HCT116 (cell line): ENCODE data around the gene SCN2B. TPM values are rescaled to one million over a fixed set of nuclear protein-coding genes. Genes with fewer than 3 reads are reported as not detected.

Experiments
- CBX3 ChIP-seq: IDR thresholded peaks from 2 replicates; pipeline ENCODE4 v1.6.1; 2012; ENCODE audit warnings: low read depth
- CEBPB ChIP-seq: IDR thresholded peaks from 2 replicates; pipeline ENCODE4 v1.6.1; 2012; ENCODE audit warnings: low read depth
- ELF1 ChIP-seq: IDR thresholded peaks from 2 replicates; pipeline ENCODE4 v1.6.1; 2012; ENCODE audit warnings: low read depth, borderline replicate concordance
- EZH2 ChIP-seq: fragments of 200-600 bp; sonication (generic); IDR thresholded peaks from 2 replicates; pipeline ENCODE4 v1.6.1; 2017; ENCODE audit warnings: antibody characterized with exemption, mixed run types
- POLR2A ChIP-seq: IDR thresholded peaks from 2 replicates; pipeline ENCODE4 v1.7.0; 2011; ENCODE audit warnings: borderline replicate concordance; ENCODE audit not compliant: insufficient read depth, insufficient read length; ENCODE audit errors: extremely low read depth
- POLR2AphosphoS5 ChIP-seq: IDR thresholded peaks from 2 replicates; pipeline ENCODE4 v1.6.1; 2011; ENCODE audit warnings: mild to moderate bottlenecking, low read depth, low read length, moderate library complexity
- RAD21 ChIP-seq: IDR thresholded peaks from 2 replicates; pipeline ENCODE4 v1.6.1; 2012; ENCODE audit warnings: low read depth, mild to moderate bottlenecking
- total RNA-seq: library from RNA; stranded (reverse); gene quantifications from one replicate; pipeline ENCODE4 v1.2.1, GENCODE V29; 2021; ENCODE audit not compliant: unreplicated experiment
- TF ChIP-seq, protein P1 (sequence below): IDR thresholded peaks from 2 replicates; pipeline ENCODE4 v1.6.1; 2012; ENCODE audit warnings: low read depth
- TF ChIP-seq, protein P2 (sequence below), 3 experiments: fragments of 200-600 bp in 1 of 3; sonication (generic) in 1 of 3; IDR thresholded peaks in 2 of 3; conservative IDR thresholded peaks in 1 of 3; 2 replicates each; pipeline ENCODE4 v1.5.1; 2012 to 2017; ENCODE audit warnings: low read depth in 2 of 3, low read length in 2 of 3, antibody characterized with exemption in 1 of 3, borderline replicate concordance in 1 of 3, control low read depth in 1 of 3, mild to moderate bottlenecking in 1 of 3, mixed read lengths in 1 of 3, mixed run types in 1 of 3, moderate library complexity in 1 of 3; ENCODE audit not compliant: insufficient read depth in 1 of 3

Gene SCN2B
- total RNA-seq, 1 experiment from 2014 or later, result not detected

DNA sequence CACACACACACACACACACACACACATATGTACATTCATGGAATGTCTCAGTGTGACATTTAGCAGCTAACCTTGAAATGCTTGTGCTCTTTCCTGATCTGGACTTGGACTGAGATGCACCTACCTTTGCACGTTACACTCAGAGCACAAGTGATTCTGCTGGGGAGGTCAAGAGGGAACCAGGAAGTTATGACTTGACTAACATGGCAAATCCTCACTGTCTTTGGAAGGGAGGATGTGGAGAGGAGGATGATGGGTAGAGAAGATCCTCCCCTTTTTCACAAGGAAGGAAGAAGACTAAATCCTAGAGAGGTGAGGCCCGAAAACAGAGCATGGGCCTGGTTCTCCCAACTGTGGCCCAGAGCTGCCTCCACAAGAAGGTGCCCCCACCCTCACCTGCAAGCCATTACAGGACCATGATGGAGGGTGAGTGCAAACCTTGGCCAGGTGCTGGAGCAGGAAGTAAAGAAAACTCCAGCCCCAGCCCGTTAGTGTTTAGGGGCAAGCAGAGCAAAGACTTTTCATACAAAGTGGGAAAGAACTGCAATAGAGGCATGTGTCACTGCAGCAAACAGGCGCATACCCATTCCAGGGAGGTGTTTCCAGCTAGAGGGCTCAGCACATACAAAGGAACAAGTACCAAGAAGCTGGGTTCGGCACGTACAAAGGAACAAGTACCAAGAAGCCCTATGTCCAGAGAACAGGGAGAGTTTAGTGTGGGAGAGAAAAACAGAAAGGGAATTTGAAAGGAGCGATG is 50.2 kb downstream of the SCN2B start (continued):
- TF ChIP-seq, protein P1, sequence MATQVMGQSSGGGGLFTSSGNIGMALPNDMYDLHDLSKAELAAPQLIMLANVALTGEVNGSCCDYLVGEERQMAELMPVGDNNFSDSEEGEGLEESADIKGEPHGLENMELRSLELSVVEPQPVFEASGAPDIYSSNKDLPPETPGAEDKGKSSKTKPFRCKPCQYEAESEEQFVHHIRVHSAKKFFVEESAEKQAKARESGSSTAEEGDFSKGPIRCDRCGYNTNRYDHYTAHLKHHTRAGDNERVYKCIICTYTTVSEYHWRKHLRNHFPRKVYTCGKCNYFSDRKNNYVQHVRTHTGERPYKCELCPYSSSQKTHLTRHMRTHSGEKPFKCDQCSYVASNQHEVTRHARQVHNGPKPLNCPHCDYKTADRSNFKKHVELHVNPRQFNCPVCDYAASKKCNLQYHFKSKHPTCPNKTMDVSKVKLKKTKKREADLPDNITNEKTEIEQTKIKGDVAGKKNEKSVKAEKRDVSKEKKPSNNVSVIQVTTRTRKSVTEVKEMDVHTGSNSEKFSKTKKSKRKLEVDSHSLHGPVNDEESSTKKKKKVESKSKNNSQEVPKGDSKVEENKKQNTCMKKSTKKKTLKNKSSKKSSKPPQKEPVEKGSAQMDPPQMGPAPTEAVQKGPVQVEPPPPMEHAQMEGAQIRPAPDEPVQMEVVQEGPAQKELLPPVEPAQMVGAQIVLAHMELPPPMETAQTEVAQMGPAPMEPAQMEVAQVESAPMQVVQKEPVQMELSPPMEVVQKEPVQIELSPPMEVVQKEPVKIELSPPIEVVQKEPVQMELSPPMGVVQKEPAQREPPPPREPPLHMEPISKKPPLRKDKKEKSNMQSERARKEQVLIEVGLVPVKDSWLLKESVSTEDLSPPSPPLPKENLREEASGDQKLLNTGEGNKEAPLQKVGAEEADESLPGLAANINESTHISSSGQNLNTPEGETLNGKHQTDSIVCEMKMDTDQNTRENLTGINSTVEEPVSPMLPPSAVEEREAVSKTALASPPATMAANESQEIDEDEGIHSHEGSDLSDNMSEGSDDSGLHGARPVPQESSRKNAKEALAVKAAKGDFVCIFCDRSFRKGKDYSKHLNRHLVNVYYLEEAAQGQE, result no peak
- TF ChIP-seq POLR2A (peak; percentile 98), ELF1 (0 out of 2 replicates have a peak, but pooled peaks have one; percentile 35), EZH2 (no peak), POLR2AphosphoS5 (peak; percentile 97), RAD21 (no peak), CEBPB (0 out of 2 replicates have a peak, but pooled peaks have one; percentile 29), CBX3 (peak; percentile 51; the same call in 1 of the 2 replicates)
- TF ChIP-seq, protein P2, sequence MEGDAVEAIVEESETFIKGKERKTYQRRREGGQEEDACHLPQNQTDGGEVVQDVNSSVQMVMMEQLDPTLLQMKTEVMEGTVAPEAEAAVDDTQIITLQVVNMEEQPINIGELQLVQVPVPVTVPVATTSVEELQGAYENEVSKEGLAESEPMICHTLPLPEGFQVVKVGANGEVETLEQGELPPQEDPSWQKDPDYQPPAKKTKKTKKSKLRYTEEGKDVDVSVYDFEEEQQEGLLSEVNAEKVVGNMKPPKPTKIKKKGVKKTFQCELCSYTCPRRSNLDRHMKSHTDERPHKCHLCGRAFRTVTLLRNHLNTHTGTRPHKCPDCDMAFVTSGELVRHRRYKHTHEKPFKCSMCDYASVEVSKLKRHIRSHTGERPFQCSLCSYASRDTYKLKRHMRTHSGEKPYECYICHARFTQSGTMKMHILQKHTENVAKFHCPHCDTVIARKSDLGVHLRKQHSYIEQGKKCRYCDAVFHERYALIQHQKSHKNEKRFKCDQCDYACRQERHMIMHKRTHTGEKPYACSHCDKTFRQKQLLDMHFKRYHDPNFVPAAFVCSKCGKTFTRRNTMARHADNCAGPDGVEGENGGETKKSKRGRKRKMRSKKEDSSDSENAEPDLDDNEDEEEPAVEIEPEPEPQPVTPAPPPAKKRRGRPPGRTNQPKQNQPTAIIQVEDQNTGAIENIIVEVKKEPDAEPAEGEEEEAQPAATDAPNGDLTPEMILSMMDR (IDR thresholded peaks at IDR 0.05 in 2 of 3, conservative IDR thresholded peaks at IDR 0.05 in 1 of 3; ENCODE audit: borderline replicate concordance in 1 of 3, insufficient read depth in 1 of 3, low read depth in 2 of 3, low read length in 2 of 3), result no peak
